GM21447 (cell line): ENCODE results near the gene OR52R1.
"Not testable (repeated sequence)": the region's sequence is repeated elsewhere in the genome, so short reads cannot be mapped to it uniquely, and the experiment has no call there.

Experiments used
- ATAC-seq: cut with Tn5 transposase; IDR thresholded peaks from one replicate; pipeline ENCODE4 v1.9.1; 2021; ENCODE audit not compliant: unreplicated experiment

The OR52R1 gene

DNA sequence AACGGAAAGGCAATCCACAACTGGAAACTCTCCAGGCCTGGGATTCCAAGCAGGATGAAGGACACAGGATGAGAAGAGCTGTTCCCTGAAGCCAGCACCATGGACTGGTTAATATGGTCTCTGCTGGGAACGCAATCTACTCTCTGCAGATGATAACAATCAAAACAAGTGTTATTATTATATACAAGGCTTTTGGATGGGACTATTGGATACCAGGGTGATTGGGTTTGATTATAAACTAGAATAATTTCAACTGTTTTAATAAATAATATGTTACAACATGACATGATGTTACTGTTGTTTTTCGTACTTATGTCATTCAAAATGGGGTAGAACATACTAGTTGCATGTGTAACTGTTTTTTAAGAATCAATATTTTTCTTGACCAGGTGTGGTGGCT, at the start of gene OR52R1:
Gene OR52R1 (minus strand): TSS at position 101 of the 400 bp plus-strand sequence. CDS start 0 bp downstream, at position 101.
- no peak for ATAC-seq

DNA sequence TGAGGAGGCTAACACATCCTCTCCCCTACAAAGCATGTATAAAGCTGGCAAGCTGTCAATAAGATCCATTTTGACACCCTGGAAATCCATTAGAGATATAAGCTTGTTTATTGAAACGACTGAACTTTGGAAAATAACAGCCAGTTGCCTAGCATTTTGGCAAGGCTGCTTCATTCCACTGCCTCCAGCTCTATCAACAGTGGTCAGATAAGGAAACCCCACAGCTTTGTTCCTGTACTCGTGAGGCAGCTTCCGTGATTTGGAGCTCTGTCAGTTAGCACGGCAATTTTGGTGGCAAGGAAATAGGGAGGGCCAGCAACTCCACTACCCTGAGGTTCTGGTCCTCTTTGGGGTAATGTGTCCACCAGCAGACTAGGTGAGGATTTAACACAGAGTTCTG, 46.9 kb upstream of the OR52R1 start:
- ATAC-seq: no peak

DNA sequence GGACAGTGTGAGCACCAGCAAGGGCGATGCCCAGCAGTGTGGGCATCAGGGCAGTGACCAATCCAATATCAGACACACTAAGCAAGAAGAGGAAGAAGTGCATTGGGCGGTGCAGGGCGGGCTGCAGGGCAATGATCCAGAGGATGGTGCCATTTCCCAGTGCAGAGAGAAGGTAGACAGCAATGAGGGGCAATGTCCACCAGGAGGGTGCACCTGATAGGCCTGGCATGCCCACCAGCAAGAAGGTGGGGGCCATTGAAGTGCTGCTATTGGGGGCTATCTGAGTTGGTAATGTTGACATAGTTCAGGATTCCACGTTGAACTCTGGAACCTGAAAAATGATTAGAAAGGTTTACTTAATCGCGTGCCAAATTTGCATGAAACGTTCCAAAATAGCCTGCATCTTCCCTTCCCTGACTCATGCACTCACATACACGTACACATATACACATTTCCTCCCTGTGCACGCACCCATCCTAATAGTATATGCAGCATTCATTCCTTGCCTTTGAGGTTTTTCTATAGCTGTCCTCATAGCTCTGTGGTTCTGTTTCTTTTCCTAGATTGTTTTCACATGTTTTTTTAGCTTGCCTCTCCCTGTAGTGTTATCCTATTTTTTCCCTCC, 44.8 kb upstream of the OR52R1 start, which contains the start of gene OR51S1:
Gene OR51S1 (minus strand): TSS at position 301 of the 625 bp plus-strand sequence. CDS start 0 bp downstream, at position 301.
- no peak for ATAC-seq

DNA sequence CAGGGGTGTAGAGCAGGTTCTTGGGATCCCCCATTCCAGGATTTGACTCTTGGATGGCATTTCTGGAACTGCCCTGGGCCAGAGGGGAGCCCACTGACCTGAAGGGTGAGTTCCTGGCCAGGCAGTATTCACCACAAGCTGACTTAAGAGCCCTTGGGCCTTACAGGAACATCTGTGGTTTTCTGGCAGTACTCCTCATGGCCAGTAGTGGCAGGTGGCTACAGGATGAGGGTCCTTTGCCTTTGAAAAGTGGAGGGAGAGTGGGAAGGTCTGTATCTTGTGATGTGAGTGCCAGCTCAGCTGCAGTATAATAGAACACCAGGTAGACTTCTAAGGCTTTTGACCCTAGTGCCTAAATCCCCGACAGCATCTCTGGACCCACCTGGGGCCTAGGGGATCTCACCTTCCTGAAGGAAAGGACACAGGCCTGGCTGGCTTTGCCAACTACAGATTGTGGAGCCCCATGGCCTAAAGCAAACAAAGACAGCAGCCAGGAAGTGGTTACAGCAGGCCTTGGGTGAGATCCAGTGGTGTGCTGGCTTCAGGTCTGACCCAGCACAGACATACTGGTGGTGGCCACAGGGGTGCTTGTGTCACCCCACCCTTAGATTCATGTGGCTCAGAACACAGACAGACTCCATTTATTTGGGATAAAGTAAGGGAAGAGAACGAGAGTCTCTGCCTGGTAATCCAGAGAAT, 35.8 kb upstream of the OR52R1 start:
- ATAC-seq: no peak

DNA sequence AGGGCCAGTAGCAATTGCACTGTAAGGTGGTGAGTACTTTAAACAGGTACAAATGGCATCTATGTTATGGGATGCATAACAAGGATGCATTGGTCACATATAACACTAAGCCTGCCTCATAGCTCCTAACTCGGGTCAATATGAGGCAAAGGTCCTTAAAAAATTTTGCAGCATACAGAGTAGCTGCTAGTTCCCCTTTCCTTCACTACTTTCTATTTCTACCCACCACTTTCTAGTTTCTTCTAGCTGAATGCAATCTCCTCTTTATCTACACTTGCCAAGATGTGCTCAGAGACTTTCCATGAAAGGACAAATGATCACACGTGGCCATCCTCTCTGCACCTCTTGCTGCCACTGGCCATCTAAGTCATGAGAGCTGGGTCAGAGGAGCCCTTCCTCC, 26.7 kb upstream of the OR52R1 start:
- ATAC-seq: no peak

DNA sequence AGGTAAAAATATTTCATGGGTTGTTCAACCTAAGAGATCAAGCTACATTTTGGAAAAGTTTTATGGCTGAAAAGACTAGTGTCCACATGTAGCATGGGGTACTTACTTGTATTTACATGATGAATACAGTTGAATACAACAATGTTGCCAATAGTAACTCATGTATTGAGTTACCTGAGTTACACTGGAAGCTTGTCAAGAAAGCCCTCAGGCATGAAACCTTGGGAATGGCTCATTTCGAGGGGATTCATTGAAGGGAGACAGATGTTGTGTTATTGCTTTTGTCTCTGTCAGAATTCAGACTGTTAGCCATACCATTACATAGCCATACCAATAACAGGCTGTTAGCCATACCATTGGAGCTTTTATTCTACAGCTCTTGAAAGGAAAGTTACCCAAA, 26.2 kb upstream of the OR52R1 start:
- ATAC-seq: no peak

DNA sequence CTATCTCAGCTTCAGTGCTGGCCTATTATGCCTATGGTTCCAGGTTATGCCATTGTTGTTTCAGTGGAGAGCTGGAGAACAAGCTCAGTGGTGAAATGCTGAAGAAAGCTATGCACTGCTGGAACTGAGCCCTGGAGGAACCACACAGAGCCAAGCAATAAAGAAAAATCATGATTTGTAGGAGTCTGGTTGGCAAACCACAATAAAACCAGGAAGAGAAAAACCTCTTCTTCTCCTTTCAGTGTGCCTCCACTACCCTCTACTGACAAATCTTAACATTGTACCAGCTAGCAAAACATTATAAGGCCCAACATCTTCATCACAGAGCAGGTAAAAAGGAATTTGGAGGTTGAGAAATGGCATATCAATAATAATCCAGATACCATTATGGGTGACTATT, 22.2 kb upstream of the OR52R1 start:
- no peak for ATAC-seq

DNA sequence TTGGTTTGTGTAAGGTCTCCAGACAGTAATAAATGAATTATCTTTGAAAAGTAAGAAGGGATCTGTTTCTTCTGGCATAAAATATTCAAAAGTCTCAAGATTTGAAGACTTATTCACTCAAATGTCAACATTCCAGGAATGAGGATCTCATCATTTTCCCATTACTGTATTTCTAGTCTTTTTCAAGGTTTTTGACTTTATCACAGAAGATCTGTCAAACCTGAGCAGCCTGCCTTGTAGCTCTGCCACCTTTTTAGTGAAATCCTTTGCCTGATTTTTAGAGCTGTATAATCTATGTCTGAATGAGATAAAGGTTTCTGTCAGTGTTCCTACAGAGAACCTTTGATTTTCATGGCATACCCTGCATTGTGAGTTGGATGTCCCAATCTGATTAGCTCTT, 21.0 kb upstream of the OR52R1 start:
- no peak for ATAC-seq

DNA sequence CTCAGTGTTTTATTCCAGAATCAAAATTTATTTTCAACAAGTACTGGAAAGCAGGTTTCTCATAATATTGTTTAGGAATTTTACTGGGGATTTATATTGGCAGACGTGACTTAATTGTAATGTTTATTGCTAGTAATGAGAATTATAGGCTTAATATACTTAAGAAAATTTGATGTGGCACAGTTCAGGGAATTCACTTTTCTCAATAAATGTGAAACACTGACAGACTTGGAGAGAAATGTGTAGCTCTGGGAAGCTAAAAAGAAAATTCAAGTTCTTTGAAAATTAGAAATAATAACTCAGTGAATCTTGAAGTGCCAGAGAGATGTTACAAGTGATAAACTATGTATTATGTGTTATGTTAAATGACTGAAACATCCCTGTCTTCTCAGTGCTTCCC, 16.8 kb upstream of the OR52R1 start, which contains the start of gene OR51F2:
Gene OR51F2 (plus strand): TSS at position 301 of the 400 bp plus-strand sequence. CDS start 101 bp downstream, outside the sequence.
- ATAC-seq: no peak

DNA sequence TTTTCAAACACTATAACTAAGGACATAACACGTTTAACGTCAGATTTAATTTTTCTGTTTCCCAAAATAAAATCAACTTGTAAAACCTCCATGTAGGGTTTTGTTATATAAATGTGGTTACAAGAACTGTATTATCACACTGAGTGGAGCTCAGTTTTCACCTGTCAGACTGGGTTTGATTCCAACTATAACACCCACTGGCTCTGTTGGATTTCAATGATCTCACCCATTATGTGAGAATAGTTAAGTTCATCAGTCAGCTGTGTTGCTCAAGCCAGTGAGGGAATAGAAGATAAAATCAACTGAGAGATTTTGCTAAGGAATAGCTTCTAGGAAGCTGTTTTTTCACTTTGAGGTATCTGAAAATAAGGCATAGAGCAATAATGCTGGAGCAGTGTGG, 5.1 kb upstream of the OR52R1 start:
- no peak for ATAC-seq

DNA sequence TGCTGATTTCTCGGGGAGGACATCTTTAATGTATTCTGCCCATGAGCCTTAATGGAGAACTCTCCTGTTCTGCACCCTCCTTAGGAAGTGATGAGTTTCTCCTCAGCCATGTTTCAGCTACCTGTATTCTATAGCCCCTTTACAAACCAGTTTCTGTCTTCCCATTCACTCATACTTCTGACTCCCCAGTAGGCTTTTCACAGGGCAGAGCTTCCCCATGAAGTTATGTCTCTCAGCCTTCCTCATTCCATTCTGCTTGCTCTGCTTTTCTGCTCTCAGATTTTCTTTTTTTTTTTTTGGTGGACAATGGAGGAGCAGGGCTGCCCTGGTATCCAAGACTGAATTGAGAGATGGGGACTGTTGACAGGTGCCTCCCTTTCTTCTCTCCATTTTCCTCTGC, 4.3 kb upstream of the OR52R1 start:
- ATAC-seq: no peak

DNA sequence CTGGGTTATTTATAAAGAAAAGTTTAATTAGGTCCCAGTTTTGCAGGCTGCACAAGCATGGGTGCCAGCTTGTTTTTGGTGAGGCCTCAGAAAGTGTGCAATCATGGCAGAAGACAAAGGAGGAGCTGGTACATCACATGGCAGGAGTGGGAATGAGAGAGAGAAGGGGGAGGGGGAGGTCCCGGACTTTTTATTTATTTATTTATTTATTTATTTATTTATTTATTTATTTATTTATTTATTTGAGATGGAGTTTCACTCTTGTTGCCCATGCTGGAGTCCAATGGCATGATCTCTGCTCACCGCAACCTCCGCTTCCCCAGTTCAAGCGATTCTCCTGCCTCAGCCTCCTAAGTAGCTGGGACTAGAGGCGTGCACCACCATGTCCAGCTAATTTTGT, 2.9 kb downstream of the OR52R1 start:
- not testable (repeated sequence) for ATAC-seq

DNA sequence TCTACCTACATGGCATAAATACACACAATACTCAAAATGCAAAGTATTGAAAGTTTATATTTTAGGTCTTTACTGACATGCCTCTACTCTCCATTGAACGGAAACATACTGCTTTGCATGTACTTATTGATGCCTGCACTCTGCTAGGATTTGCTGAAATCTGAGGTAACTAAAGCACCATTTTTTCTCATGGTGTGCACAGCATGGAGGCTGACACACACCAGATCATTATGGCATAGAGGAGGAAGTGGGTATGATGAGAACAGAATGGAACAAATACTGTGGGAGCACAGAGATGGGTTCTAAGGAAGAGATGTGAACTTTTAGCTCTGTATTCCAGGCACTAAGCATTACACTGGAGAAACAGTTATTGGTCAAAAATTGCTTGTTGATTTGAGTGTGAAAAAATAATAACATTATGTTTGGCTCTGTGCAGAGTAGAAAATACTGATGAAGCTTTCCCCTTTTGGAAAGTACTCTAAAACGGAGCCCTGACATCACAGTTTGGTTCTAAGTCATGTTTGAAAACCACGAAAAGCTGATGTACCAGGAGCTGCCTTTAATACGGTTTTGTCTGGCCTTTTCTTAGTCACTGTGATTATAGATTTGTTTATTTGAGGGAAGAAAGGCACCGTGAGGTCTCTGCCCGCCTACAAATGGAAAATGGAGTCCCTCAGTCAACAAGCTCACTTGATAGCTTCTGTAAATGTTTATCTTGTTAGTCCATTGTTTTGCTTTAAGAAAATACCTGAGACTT, 5.6 kb downstream of the OR52R1 start:
- ATAC-seq: no peak

DNA sequence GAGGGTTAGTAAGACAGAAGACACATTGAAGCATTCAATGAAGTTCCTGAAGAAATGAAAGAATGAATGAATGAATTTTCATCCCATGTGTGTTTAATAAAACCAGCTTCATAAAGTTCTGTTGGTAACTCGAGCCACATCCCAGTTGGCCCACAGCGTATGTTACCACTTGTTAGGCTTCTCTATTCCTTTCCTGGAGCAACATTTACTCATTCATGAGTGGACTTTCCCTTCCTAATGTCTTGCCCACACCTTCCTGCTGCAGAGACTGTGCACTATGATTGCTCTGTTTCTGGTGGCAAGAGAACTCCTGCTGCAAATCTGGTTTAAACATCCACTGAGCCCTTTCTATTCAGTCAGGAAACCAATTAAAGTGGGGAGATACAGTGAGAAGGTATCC, 7.0 kb downstream of the OR52R1 start:
- ATAC-seq: no peak

DNA sequence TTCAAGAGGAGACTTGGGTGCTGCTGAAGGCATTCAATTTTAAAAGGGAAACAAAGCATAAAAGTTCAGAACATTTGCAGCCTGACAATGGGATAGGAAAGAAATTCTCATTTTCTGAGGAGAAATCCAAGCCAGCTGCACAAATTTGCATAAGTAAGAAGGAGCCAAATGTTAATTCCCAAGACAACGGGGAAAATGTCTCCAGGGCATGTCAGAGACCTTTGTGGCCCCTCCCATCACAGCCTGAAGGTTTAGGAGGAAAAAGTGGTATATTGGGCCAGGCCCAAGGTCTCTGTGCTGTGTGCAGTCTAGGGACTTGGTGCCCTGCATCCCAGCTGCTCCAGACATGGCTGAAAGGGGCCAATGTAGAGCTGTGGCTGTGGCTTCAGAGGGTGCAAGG, 21.7 kb downstream of the OR52R1 start:
- no peak for ATAC-seq

DNA sequence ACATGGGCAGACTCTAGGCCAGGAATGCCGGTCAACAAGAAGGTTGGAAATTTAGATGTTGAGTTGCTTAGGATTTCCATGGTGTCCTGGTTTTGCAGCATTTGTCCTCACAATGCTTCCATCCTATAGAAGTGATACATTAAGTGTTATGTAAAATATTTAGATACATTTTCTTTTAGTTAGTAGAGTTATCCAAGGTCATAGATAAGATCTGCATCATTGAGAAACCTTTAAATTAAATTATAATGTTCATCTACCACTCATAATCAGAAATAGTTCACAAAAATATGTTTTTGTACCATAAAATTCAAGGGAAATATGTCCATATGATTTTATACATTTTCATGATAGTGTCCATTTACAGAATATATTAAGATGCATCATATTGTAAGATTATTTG, 34.3 kb downstream of the OR52R1 start, which contains the start of gene OR51F1:
Gene OR51F1 (minus strand): TSS at position 101 of the 400 bp plus-strand sequence. CDS start 0 bp downstream, at position 101.
- no peak for ATAC-seq

DNA sequence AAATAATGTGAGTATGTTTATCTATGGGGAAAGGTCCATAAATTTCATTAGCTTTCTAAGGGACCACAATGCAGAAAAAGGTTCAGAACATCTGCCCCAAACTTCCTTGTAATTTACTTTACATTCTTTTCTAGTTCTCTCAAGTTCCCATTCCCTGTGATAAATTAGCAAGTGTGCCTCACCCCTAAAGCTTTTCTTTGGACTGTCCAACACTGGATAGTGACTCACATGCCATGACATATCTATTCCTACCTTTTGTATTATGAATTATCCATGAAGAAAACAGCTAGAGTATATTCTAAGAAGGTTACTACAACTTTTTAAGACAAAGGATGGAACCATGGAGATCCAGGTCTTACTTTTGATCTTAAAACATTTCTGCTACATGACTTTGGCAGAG, 36.1 kb downstream of the OR52R1 start:
- ATAC-seq: no peak

DNA sequence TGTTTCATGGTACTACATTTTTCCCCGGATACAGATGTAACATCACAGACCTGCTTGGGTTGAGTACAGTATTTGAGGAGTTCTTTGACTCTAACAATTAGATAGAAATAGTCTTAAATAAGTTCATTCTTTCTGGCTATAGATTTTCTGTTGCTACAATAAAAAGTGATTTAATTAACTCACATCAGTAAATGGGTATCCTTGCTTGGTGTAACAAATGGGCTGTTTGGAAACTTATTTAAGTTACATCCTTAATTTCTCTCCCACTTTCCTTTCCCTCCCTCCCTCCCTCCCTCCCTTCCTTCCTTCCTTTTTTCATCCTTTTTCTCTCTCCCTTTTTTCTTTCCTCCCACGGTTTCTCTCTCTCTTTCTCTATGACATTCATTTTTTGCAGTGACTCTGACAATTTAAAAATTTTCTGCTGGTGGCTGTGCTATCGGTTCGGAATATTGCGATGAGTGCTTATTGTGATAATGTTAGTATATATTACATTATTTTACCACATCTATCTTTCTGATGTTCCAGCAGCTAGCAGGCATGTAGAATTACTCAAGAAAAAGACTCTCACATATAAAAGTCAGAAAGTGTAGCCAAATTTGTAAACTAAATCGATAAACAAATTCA, 37.6 kb downstream of the OR52R1 start:
- ATAC-seq: no peak

DNA sequence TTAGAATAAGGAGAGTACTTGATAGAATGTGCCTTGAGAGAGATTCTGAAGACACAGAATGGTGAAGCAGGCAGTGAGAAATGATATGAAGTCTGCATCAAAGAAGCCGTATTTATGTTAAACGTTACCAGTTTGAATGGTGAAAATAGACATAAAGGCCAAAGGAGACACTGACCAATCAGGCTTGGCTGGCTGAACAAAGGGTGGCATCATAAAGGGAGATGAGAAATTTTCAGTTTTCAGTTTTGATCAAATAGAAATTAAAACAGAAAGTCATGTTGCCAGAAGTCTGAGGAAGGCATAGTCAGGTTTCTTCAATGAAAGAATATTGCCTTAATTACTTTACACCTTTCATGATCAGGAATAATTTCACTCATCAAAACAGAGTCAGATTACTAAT, 41.1 kb downstream of the OR52R1 start:
- peak; percentile 65 for ATAC-seq
